NCI-H82 treated with DMSO at 0.1 percent for 48 hours (cell line): ENCODE data around the gene ERG.

ENCODE experiments used
- DNase-seq: peaks from one replicate; lab custom pipeline; 2025; ENCODE audit not compliant: unreplicated experiment; lab: John Stamatoyannopoulos, UW

Gene ERG

DNA sequence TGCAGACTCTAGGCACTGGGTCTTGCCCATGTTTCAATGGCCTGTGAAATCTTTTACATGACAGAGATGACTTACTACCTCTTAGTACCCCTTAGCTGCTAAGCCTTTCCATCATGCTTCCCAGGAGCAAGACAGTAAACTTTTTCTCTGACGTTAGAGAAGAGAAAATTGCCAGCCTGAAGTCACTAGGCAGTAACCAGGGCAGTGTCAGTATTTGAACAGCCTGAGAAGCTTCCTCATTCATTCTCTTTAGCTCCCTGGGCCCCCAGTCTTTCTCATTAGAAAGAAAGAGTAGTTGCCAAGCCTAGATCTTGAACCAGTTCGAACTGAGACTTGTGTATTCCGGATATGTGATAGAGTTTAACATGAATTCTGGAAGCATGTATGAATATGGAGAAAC, 99.2 kb downstream of the ERG start:
- DNase-seq = no peak

DNA sequence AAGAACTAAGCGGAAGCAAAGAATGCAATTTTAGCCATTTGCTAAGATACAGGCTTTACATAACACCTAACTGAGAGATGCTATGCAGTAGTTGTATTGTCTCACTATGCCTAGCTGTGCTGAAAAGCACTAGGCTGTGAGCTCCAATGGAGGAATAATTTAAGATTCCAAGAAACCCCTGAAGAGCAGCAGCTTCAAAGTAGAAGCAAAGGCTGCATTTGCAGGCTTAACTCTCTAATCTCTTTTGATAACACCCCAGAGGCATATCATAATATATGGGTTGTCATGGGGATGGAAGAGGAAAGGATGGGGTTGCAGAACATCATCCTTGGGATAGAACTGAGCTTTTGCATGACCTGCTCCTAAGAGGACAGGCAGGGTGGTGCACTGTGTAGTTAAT, 102.0 kb downstream of the ERG start:
- DNase-seq = no peak

DNA sequence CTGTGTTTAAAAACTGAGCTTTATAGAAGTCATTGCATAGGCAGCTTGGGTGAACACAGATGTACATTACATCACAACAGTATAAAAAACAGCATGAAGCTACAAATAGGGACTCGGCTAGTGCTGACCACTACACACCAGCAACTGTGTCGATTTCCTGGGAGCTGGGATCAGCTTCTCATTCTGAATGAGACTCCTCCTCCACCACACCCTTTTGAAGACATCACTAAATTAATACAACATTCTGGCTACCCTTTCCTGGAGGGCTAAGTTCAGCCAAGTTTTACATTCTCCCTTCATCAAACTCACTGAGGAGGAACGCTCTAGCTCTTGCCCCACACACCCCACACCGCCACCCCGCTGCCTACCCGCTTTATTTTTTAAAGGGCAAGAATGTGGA, 102.7 kb downstream of the ERG start:
- no peak for DNase-seq

DNA sequence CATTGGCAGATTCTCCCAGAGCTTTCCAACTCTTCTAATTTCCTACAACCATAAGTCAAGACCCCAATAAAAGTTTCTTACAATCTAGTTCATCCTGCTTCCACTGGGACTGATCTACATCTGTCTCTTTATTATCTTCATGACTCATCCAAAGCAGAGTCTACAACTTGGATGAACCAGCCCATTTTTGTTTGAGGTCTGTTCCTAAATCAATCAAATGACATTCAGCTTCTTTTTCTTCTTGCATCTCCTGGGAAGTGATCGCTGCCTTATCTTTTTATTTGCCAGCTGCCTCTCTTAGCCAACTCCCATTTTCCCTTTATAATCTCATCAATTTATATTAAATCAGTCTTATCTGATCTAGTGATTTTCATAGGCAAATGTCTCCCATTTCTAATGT, 105.6 kb downstream of the ERG start:
- DNase-seq = no peak

DNA sequence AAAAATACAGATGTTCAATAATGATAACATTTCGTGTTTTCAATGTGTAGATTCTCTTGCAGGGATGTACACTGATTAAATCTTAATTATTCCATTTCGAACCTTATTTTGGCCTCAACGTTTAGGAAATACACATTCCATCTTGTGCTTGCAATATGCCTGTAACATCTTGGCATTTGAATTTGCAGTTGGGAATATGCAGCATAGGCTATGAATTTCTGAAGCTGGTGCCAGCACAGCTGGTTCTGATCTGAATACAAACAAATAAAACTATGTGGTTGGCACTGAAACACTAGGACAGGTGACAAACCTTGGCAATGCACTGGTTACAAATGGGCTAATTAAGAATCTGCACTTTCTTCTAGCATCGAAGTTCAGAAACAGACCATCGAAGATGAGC, 108.4 kb downstream of the ERG start:
- DNase-seq = no peak

DNA sequence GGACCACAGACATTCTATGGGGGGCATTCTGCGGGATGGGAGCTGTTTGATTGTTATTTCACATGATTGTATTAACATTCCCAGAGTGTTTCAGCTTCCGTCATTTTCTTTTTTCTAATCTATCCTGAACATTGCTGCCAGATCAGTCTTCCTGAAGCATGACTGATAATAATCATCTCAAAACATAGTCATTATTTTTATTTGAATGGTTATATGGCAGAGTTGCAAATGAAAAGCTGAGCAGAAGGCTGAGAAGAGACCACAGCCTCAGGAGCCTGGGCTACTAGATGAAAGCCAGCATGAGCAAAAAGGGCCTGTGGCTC, 109.0 kb downstream of the ERG start:
- DNase-seq = no peak

DNA sequence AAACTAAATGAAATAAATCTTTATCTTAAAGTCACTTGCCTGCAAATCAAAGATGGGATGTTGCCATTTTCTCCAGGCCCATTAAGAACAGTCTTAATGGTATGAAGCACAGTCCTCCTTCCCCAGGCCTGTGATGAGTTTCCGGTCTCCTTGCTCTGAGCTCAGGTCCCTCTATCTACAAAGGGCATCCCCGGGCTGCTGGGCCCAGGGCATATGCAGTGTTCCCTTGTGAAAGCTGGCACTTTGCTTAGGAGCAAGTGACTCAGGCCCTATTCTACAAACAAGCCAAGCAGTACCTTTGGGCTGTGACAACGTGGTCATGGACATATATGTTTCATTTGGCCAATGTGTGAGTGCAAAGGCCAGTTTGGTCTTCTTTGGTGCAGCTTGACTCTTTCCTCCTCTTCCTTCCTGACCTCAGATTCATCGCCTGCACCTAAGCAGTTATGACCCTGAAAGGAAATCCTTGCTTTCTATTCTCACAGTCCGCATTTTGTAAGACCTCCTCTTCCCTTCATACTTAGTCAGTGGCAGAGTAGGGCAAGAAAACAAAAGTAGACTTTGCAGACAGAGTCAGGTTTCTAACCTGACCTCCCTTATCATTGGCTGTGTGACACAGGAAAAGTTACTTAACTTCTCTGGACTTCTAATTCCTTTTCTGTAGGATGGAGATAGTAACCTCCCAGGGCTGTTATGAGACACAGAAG, 109.5 kb downstream of the ERG start:
- no peak for DNase-seq

DNA sequence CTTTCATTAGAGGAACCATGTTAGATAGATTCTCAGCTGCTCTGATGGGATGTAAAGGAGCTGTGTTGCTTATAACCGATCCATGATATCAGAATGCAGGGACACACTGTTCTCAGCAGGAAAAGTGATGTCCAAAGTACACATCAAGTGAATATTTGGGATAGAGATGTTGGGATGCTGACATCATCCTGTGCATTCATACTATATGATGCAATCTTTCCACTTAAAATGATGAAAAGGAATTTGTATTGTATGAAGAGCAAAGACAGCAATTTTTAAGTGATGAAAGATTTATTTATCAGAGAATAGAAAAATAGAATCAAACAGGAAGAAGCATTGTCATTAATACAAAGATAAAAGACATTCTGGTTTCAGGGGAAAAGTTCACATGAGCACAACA, 110.1 kb downstream of the ERG start:
- no peak for DNase-seq

DNA sequence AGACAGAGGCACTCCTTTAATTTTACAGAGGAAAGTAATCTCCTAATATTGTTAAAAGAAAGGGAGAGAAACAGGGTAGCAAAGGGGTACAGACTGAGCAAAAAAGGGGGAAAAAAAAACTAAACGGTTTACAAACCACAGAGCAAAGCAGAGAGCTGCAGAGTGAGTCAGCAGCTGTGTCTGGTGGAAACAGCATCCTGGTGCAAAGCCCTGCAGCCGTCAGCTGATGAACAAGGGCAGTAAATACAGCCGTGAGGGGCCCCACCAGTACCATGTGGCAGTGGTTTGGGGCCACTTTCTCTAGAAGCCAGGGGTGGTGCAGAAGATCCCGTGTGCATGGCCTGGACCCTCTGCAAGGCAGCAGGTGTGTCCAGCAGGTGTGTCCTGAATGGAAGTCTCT, 111.3 kb downstream of the ERG start:
- no peak for DNase-seq

DNA sequence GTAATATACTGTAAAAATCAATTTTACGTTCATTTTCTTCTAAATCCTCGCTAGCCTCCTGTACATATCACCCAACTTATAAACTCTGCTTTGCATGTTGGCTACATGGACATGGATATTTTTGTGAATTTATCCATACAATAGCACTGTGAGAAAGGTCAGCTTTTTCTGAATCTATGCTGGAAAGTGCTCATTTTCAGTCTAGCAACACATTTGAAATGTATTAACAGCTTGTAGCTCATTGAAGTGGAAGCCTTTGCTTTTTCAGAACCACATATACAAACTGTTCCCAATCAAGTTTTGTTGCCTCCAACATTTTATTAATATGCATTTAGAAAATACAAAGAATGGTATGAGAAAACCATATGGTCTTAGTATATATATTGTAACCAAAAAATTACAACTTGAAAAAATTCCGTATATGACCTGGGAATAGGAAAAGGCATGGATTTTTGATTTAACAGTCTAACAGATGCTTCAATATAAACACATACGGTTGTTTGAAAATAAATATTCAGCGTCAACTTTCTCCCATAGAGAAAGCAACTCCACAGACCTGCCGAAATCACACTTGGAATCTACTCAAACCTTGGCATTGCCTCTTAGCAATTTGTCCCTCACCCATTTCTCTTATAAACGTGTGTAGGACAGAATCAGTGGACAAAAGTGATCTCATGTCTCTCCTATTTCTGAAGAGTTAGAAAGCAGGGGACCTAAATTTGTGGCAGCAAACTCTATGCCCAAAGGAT, 112.7 kb downstream of the ERG start:
- no peak for DNase-seq

DNA sequence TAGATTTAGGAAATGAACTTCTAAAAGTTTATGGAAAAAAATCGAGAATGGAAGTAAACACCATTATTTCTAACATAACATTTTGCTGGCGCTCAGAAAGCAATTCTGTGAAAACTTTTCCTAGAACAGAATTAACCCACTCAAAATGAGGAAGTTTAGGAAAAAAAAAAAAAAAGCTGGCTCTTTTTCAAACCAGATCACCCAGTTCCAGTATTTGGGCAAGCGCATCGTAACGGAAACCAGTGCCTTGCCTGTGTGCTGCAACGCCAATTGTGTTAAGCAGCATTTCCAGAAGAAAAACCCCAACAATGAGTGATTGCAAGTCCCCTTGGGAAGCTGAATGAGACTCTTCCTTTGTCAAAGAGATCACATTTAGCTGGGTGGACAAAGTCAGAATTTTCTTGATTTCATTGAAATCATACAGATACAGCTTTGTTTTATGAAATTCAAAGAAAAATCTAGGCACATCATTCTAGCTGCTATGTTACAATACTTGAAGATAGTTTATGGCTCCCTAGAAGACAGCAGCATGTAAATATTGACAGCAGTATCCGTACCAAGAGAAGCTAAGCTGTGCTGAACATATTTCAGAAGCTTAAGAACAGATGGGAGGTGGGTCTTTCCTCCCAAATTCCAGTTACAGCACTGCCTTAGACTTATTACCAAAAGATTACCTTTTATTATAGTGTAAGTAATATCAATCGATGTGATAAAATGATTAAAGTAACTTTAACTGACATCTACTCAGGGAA, 113.4 kb downstream of the ERG start:
- DNase-seq = peak; percentile 46

DNA sequence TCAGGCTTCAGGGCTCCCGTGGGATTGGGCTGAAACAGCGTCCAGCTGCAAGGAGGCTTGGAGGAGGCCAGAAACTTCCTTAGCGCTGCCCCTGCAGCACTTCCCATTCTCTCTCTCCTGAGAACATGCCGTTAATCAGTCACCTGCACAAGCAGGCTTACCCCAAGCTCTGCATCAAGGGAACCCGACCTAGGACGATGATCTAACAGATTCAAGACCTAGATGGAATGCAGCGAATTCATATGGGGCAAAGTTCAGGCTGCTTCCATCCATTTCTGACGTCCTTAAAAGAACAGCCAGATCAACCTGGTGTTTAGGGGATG, 114.1 kb downstream of the ERG start:
- no peak for DNase-seq

DNA sequence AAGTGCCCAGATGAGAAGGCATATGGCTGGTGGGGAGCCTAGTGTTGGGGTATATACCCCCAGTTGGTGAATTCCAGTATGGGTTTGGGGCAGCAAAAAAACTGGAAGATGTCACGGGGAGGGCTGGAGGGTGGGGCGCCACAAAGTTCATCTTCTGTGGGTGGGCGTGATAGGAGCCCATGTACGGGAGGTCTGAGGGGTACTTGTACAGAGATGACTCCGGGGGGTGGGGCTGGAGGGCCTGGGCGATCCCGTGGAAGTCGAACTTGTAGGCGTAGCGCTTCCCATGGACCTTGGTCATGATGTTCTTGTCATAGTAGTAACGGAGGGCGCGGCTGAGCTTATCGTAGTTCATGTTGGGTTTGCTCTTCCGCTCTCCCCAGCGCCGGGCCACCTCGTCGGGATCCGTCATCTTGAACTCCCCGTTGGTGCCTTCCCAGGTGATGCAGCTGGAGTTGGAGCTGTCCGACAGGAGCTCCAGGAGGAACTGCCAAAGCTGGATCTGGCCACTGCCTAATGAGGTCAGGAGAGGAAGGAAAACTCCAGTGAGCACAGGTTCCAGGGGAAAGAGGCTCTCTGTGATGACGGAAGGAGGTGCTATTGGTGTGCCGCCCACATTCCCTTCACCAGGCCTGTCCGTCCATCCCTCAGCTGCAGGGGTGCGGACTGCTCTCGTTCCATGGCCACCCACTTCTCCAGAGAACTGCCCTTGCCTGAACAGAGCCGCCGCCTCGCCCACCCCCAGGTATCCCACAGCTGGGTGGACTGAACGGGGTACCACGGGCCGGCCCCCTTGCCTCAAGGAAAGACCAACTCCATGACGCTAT, 114.7 kb downstream of the ERG start:
- DNase-seq = no peak

DNA sequence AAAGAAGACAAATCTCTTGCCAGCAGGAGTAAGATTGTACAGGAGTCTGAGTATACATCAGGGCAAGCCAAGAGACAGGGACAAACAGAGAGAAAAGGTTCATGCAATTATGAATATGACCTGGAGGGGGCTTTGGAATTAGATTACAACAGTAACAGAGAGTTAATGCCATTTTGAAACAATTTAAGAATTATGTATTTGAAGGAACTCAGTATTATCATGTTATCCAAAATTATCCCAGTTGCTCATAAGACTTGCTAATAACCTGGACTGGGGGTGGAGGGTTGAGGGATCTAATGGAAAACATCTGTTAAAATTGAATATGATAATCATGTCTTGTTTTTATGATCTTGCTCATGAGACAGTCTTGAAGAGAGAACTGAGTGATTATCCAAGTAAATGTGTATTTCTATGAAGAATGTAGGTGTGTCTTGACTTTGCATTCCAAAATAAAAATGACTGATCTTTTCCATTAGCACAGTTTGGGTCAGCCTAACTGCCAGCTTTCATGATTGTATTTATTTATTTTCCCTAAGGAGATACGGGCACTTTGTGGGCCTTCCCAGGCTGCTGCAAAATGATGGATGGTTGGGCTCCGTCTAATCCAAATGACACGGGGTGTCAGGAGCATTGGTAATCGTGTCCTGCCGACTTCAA, 117.7 kb downstream of the ERG start:
- DNase-seq = no peak

DNA sequence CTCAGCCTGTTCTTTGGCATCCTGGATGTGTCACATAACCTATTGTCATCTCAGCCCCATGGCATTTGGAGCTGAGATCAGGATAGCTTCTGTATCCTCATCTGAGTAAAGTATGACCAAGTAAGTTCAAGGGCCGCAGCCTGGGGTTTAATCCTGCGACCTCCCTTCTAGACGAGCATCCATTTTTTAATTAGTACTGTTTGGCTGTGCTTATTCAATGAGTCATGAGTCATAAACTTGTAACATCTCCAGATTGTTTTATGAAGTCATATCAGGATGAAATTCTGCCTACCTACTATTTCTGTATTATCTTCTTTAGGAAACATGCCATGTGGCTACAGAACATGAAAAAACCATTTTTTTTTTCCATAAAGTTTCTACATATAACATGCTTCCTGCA, 119.1 kb downstream of the ERG start:
- no peak for DNase-seq

DNA sequence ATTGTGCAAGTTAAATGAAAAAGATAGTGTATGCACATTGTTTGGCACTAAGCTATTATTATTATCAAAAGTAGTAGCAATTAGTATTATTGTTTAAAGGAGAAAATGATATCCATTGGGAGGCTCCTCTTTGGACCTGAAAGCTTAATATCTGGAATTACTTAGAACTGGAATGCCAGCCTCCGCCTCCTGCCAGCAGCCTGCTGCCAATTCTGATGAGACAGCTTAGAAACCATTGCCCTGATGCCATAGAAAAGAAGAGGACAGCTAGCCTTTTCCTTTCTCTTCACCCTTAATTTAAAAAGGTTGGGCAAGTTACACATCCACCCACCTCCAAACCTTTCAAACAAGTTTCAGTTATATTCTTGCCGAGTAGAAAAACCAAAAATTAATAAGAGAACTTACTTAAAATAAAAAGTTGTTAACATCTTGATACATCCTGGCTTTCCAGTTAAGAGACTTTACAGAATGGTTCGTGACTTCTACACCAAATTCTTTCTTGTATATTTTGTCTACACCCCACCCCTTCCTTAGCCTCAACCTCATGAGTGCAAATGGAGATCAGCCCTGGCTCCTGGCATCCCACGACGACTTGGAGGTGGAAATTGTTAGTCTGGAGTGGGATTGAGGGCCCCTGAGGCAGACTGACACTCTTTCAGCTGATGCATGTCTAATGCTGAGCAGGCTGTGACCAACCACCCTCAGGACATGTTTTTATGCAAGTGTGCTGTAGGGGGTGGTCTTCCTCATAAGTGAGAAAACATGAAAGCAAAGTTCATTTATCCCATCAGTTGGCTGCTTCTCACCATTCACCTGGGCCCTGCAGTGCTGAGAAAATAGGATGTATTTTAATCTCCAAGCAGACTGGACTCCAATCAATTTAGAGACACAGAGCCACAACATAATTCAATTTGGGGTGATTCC, 120.8 kb downstream of the ERG start:
- peak; percentile 46 for DNase-seq

DNA sequence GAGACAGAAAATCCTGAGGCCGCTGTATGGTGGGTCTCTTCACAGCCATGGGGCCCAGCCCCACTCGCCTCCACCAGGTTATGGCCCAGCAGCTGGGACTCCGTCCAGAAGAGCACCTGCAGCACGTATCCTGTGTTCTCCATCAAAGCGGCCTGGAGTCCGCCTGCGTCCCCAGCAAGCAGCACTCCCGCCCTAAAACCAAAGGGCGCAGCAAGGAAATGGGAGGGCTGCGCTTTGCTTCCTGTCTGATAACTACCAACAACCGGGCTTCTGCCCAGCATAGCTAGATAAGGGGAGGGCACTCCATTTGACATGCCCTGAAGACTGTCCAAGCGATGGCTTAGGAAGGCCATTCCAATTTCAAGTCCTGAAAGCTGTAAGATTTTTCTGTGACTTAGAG, 121.6 kb downstream of the ERG start:
- no peak for DNase-seq

DNA sequence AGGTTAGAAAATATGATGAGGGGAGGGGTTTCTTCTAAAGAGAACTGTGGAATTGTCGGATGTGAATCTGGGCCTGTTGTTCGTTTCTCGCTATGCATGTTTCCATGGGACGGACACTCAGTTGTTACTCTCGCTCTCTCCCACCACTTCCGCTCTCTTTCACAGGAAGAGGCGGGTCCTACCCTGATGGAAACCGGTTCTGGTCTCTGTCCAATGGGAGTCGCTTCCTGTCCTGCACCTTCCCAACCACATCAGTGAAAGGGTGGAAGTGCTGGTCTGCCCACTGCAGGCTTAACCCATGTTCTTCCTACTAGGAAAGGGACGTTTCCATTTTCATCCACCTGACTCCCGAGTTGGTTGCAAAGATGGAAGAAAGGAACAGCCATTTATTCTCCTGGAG, 122.0 kb downstream of the ERG start:
- DNase-seq = no peak

DNA sequence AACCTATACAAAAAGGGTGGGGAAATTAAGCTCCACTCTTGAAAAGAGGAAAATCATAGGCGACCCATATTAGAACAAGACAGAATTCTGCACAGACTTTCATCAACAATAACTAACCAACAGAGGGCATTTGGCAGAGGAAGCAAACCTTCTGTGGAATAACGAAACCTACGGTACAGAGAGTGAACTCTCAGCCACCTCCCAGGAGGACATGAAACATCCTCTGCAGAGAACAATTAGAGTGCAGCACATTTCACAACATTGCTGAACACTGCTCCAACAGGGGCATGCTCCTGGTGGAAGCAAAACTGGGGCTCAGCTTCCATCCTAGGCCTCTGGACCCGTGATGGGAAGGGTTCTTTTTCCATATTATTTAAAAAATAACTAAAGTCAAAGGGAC, 130.6 kb downstream of the ERG start:
- no peak for DNase-seq

DNA sequence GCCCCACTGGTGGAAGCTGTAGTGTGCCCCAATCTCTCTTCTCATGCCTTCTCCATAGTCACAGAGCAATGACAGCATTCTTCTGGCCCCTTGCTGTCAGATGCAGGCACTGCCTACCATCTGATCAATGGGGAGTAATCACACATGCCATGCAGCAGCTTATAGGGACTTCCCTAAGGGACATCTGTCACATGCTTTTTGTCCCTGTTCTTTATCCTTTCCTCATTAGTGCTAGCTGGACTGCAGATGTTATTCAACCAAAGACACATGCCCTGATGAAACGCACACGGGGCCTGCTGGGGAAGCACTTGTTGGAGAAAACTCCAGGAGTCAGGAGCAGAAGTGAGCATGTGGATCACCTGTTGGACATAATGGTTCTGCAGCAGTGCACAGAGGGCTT, 132.8 kb downstream of the ERG start:
- peak; percentile 44 for DNase-seq
